Measurements from ENCODE around the gene ETV2.
A peak's percentile ranks its signal among the peaks of the same experiment; 100 is the strongest.
"Not testable (repeated sequence)": the region's sequence is repeated elsewhere in the genome, so short reads cannot be mapped to it uniquely, and the experiment has no call there.

ETV2 gene, protein sequence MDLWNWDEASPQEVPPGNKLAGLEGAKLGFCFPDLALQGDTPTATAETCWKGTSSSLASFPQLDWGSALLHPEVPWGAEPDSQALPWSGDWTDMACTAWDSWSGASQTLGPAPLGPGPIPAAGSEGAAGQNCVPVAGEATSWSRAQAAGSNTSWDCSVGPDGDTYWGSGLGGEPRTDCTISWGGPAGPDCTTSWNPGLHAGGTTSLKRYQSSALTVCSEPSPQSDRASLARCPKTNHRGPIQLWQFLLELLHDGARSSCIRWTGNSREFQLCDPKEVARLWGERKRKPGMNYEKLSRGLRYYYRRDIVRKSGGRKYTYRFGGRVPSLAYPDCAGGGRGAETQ

DNA sequence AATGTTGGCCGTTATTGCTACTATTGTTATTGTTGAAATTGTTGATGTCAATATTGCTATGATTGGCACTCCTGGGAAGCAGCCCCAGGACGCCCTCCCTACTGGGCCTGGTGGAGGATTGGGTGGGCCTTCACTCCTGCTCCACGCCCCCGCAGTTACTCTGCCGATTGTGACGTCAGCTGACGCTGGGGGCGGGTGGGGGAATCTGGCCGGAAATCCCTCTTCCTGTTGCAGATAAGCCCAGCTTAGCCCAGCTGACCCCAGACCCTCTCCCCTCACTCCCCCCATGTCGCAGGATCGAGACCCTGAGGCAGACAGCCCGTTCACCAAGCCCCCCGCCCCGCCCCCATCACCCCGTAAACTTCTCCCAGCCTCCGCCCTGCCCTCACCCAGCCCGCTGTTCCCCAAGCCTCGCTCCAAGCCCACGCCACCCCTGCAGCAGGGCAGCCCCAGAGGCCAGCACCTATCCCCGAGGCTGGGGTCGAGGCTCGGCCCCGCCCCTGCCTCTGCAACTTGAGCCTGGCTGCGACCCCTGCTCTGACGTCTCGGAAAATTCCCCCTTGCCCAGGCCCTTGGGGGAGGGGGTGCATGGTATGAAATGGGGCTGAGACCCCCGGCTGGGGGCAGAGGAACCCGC, at the start of gene ETV2:
ETV2 (plus strand) TSS at position 231 of the 637 bp plus-strand sequence. CDS start 716 bp downstream, outside the sequence.
- peak; percentile 42 for DNase-seq (ENCODE audit: low spot score)

DNA sequence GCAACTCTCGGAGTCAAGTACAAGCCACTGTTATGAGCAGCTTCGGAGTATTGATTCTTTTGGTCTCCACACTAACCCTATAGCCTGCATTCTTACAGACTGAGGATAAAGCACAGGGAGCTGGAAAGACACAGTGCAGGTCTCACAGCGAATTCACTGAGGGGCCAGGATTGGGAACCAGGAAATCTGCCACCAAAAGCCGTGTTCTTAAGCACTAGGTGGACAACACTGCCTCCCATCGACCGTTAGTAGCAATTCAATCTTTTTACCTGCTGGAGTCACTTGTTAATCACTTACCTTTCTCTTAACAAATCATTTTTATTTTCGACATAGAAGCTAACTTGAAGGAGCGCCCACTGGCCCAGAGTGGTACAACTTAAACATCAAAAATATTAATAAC, 49.3 kb upstream of the ETV2 start:
- DNase-seq (ENCODE audit: low spot score), result no peak

- DNase-seq (ENCODE audit: low spot score), result not testable (repeated sequence)
These were observed 46.5 kb upstream of the ETV2 start for GRCh38 chr19:35595026-35595425.

- DNase-seq (ENCODE audit: low spot score), result no peak
These were observed 45.6 kb upstream of the ETV2 start for GRCh38 chr19:35595928-35596327.

- no peak for DNase-seq (ENCODE audit: low spot score)
These were observed 45.1 kb upstream of the ETV2 start for GRCh38 chr19:35596366-35596999.

- no peak for DNase-seq (ENCODE audit: low spot score)
These were observed 39.6 kb upstream of the ETV2 start for GRCh38 chr19:35601971-35602370.

DNA sequence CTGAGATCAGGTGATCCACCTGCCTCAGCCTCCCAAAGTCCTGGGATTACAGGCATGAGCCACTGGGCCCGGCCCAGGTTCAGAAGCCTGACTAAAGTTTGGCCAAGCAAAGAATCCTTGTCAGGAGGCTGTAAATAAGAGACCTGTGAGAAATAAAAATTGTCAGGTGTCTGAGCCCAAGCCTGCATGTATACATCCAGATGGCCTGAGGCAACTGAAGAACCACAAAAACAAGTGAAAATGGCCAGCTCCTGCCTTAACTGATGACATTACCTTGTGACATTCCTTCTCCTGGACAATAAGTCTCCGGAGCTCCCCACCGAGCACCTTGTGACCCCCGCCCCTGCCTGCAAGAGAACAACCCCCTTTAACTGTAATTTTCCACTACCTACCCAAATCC, 37.1 kb upstream of the ETV2 start:
- not testable (repeated sequence) for DNase-seq (ENCODE audit: low spot score)

DNA sequence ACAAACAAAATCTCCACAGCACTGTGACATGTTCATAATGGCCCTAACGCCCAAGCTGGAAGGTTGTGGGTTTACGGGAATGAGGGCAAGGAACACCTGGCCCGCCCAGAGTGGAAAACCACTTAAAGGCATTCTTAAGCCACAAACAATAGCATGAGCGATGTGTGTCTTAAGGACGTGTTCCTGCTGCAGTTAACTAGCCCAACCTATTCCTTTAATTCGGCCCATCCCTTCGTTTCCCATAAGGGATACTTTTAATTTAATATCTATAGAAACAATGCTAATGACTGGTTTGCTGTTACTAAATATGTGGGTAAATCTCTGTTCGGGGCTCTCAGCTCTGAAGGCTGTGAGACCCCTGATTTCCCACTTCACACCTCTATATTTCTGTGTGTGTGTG, 34.4 kb upstream of the ETV2 start:
- DNase-seq (ENCODE audit: low spot score), result not testable (repeated sequence)

- DNase-seq (ENCODE audit: low spot score), result no peak
These were observed 33.9 kb upstream of the ETV2 start for GRCh38 chr19:35607661-35608060.

- no peak for DNase-seq (ENCODE audit: low spot score)
These were observed 33.3 kb upstream of the ETV2 start for GRCh38 chr19:35608251-35608650.

DNA sequence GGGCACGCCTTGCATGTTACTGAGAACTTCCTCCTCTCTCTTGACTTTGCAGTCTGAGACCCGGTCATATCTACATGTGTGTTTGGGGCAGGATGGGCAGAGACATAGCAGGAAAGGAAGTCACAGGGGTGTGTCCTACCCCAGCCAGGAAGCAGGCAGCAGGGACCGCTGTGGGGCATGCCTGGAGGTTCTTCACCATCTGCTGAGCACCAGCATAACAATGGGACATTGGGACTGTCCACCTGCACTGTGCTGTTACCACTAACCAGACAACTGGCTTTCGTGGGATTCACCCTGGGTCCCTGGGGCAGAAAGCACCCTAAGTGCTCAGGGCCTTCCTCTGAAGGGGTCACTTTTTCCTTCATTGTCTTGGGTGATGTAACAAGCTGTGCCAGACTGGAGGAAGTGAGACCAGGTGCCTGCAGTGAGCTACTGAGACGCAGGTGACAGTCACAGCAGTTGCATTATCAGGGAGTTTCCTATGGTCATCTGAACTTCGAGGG, 31.6 kb upstream of the ETV2 start:
- DNase-seq (ENCODE audit: low spot score), result no peak

GRCh38 chr19:35612224-35612558, 29.4 kb upstream of the ETV2 start:
- DNase-seq (ENCODE audit: low spot score), result no peak

DNA sequence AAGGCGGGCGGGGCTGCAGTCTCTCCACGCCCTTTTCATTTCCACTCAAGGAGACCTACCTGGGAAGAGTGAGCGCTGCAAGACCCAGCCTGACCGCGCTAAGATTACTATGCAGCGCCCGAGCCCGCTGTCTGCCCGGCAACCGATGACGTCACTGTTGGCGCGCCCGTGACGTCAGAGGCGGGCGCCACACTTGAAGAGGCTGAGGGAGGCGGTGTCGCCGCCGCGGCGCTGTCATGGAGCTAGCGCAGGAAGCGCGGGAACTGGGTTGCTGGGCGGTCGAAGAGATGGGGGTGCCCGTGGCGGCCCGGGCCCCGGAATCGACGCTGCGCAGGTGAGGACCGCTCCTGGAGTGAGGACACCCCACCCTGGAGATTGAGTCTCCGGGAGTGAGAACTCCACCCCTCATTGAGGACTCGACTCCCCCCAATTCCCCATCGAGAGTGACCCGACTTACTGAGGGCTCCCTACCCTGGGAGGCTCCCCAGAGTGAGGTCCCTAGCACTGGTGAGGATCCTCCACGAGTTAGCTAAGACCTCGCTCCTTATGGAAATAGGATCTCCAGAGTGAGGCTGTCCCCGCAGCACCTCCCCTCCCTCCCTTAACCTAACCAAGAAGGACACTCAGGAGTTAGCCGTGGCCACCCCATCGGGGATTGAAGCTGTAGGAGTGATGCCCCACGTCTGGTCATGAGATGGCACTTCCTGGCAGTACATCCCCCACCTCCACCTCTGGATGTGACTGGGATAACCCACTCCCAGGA, 28.8 kb upstream of the ETV2 start, which contains the start of gene HAUS5:
HAUS5 (plus strand) TSS at position 177 of the 763 bp plus-strand sequence; CDS start at position 237, 60 bp downstream.
- peak; percentile 92 for DNase-seq (ENCODE audit: low spot score)

DNA sequence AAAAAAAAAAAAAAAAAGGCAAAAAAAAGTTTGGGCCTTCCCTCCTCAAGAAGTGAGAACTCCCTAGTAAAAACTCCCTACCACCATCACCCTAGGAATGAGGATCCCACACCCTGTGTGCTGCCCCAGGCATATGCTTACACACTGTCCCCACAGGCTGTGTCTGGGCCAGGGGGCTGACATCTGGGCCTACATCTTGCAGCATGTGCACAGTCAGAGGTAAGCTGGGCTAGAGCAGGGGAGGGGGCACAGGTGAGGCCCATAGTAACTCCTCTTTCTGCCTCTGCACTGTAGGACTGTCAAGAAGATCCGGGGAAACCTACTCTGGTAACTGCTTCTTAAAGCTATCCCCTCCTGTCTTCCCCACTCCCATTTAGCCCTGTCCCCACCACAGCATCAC, 28.0 kb upstream of the ETV2 start:
- no peak for DNase-seq (ENCODE audit: low spot score)

- DNase-seq (ENCODE audit: low spot score), result no peak
These were observed 26.5 kb upstream of the ETV2 start for GRCh38 chr19:35615036-35615435.

GRCh38 chr19:35618857-35619256, 22.7 kb upstream of the ETV2 start:
- no peak for DNase-seq (ENCODE audit: low spot score)

GRCh38 chr19:35619290-35619923, 22.1 kb upstream of the ETV2 start:
- DNase-seq (ENCODE audit: low spot score), result no peak

GRCh38 chr19:35620001-35620400, 21.5 kb upstream of the ETV2 start:
- no peak for DNase-seq (ENCODE audit: low spot score)

DNA sequence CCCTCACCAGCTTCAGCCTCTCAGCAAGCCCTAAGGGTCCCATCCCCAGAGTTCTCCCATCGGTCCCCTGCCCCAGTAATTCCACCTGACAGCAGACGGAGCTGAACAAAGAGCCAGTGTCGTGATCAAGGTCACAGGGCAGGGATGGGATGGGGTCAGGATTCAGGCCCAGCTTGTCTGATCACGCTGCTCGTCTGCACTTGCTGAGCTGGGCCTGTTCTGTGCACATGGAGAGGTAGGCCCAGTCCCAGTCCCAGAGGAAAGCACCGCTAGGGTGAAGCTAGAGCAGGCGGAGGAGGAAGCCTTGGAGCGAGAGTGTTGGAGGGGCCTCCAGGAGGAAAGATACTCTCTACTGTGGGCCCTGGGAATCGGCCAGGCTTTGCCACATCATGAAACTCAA, 19.8 kb upstream of the ETV2 start:
- DNase-seq (ENCODE audit: low spot score), result no peak

- no peak for DNase-seq (ENCODE audit: low spot score)
These were observed 18.8 kb upstream of the ETV2 start for GRCh38 chr19:35622750-35623149.

- no peak for DNase-seq (ENCODE audit: low spot score)
These were observed 18.1 kb upstream of the ETV2 start for GRCh38 chr19:35623327-35624010.

All from kidney capillary endothelial cell (primary cell).